ENCODE data around the gene GPR34.

Gene GPR34

DNA sequence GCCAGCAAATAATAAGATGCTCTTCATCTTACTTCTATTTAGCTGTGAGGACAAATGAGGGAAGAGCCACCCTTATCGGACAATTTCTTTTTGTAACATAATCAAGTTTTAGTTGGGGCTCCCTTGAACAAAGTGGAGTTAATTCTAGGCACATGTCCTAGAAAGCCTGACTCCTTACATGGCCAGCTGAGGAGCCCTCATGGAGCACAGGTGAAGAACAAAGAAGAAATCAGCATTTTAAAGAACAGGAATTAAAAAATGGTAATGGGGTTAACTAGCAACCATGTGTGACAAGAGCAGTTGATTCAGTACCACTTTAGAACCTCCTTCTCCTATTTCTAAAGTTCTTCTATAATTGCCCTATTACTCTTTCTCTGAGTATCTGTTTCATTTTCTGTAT lies 51.1 kb downstream of the GPR34 start:
- no peak for DNase-seq
